Heart right ventricle (tissue), 16 donors: ENCODE results near the gene OSBPL9. TPM values are rescaled to one million over a fixed set of nuclear protein-coding genes. Genes with fewer than 3 reads are reported as not detected.
A peak's percentile ranks its signal among the peaks of the same experiment; 100 is the strongest.

Source experiments
- ATAC-seq, 8 donors: fragments of 200-7000 bp; cut with Tn5 transposase; one replicate each; pipeline ENCODE4 v1.9.1; 2020; ENCODE audit warnings: mild to moderate bottlenecking in 8 of 8, moderate library complexity in 8 of 8, moderate number of reproducible peaks in 1 of 8
- DNase-seq, 2 donors: peaks; one replicate each; pipeline ENCODE4 v3.0.0-alpha.2; 2020
- H3K27ac ChIP-seq, 10 donors: fragments of 200-600 bp; sonication (generic) in 2 of 10; one replicate each; pipeline versions ENCODE4 v1.5.0 to v1.8.0; 2020 to 2022; ENCODE audit warnings: mild to moderate bottlenecking in 3 of 10
- H3K27me3 ChIP-seq, 7 donors: fragments of 200-600 bp; one replicate each; pipeline ENCODE4 v1.8.0; 2021 to 2022; ENCODE audit warnings: mild to moderate bottlenecking in 2 of 7
- H3K36me3 ChIP-seq, 9 donors: fragments of 200-600 bp; sonication (generic) in 1 of 9; one replicate each; pipeline versions ENCODE4 v1.5.0 to v1.8.0; 2020 to 2022; ENCODE audit warnings: mild to moderate bottlenecking in 2 of 9
- H3K4me1 ChIP-seq, 9 donors: fragments of 200-600 bp; sonication (generic) in 1 of 9; one replicate each; pipeline versions ENCODE4 v1.5.0 to v1.8.0; 2020 to 2022; ENCODE audit warnings: mild to moderate bottlenecking in 4 of 9
- H3K4me3 ChIP-seq, 10 donors: fragments of 200-600 bp; sonication (generic) in 2 of 10; one replicate each; pipeline versions ENCODE4 v1.5.0 to v1.8.0; 2020 to 2022; ENCODE audit warnings: mild to moderate bottlenecking in 7 of 10, moderate library complexity in 2 of 10
- H3K9me3 ChIP-seq, 11 donors: fragments of 200-600 bp in 10 of 11; sonication (generic) in 2 of 11; one replicate each; pipeline versions ENCODE4 v1.5.0 to v1.8.0; 2013 to 2022; ENCODE audit warnings: mild to moderate bottlenecking in 2 of 11, control low read depth in 1 of 11, moderate library complexity in 1 of 11
- CTCF ChIP-seq, 9 donors: fragments of 200-600 bp; sonication (generic) in 2 of 9; IDR thresholded peaks; one replicate each; pipeline versions ENCODE4 v1.5.0 to v1.8.0; 2021 to 2022; ENCODE audit warnings: antibody characterized with exemption in 9 of 9, mild to moderate bottlenecking in 5 of 9, moderate library complexity in 1 of 9
- WGBS, 2 donors: extraction: QIAGEN DNeasy Blood & Tissue Kit; methylation state at CpG; one replicate each; pipeline ENCODE4 v1.1.7; 2013; ENCODE audit warnings: inconsistent platforms in 1 of 2; 5-methylcytosine and 5-hydroxymethylcytosine counted together
- intact Hi-C, 10 donors: fragments of 100-400 bp; cut with DNase I; formaldehyde crosslinking; loops; one replicate each; pipeline versions ENCODE4 v1.11.1 to v1.14.2; 2022
- polyA plus RNA-seq, 2 donors: library from polyadenylated mRNA; stranded (reverse); fragments of 200-250 nt; gene quantifications; one replicate each; pipeline ENCODE4 v1.2.3, GENCODE V29; 2013
- total RNA-seq, 10 donors: library from RNA; stranded (reverse); fragmentation: NEBNext Ultra II Directional in 3 of 10; extraction: Animal tissue kit (Norgen Biotek cat#: 25700) in 3 of 10; gene quantifications; one replicate each; pipeline versions ENCODE4 v1.2.1 to v1.2.4, GENCODE V29; 2021 to 2023
- donor health status: Arrhythmogenic right ventricular cardiomyopathy.
- donor health status: ischemic (EF 13 %, LVEDD 7.1; RV severe dilation, severe dysfunction).
- donor health status: healthy with polysubstance abuse.
- donor health status: DM: no; HTN: yes; CAD: no.
- donor health status: DM: no; HTN: no; CAD: no.
- donor health status: ischemic (EF 25% LVEDD 6.9; RV normal size, moderate dysfunction).
- donor health status: ischemic (EF 25% LVEDD 5.7; RV mildly dilated, moderate dysfunction).
- donor health status: healthy.
- donor health status: DM: yes; HTN: yes; CAD: no.
- donor health status: Ischemic cardiomyopathy.
- donor health status: ischemic (EF 35%, LVEDD 5.7; RV mildly dilated, moderate dysfunction).
- donor health status: nonischemic (EF 11% LVEDD 7.7; RV severe dilation, severe dysfunction).
- donor health status: DM: yes; HTN: yes; CAD: no.
- donor health status: PGD.
- donor health status: ischemic (EF 29% LVEDD 5.4; RV normal size, mild dysfunction).
- donor health status: nonischemic (EF 23%, LVEDD 6.1; RV moderate dilation, normal function).

OSBPL9 gene
- total and polyA plus RNA-seq, 12 donors: 32.5 to 82.9 (median 55.6) TPM

- Histone ChIP-seq H3K4me1 (peaks cover 0 to 87% (median 57%) of the 10 kb centered on the region in 9 donors), H3K9me3 (no peaks in the 10 kb centered on the region), H3K36me3 (peaks cover 0 to 4% (median 0%) of the 10 kb centered on the region in 9 donors), H3K27ac (peak overlapping the region in 4 of 10 donors; percentile 21 to 49 (median 32)), H3K27me3 (no peaks in the 10 kb centered on the region), H3K4me3 (no peak overlapping the region)
- DNase-seq (no peak), ATAC-seq (no peak)
- 78 to 85% methylated on average over 2 of the region's 2 CpGs for WGBS, 2 donors
- no peak for TF ChIP-seq CTCF (IDR thresholded peaks at IDR 0.05)
- intact Hi-C loops: loop anchor here in 4 of 10 donors (5.0 to 10.0 kb wide), 2 partner anchors 143 to 145 kb away; no protein-coding TSS in a partner anchor
Measured at GRCh38 chr1:51621841-51622454, 5.1 kb downstream of the OSBPL9 start.

- no peak for TF ChIP-seq CTCF (IDR thresholded peaks at IDR 0.05)
- Histone ChIP-seq H3K4me1 (peaks cover 0 to 89% (median 57%) of the 10 kb centered on the region in 9 donors), H3K27ac (peak overlapping the region in 6 of 10 donors; percentile 12 to 56 (median 32)), H3K4me3 (no peak overlapping the region), H3K9me3 (no peaks in the 10 kb centered on the region), H3K36me3 (peaks cover 0 to 4% (median 0%) of the 10 kb centered on the region in 9 donors), H3K27me3 (no peaks in the 10 kb centered on the region)
- peak in 4 of 8 donors; percentile 24 to 84 (median 52) for ATAC-seq
- peak in 1 of 2 donors; percentile 18 for DNase-seq
- WGBS, 2 donors: 51 to 55% methylated on average over 2 of the region's 2 CpGs
- intact Hi-C loops: loop anchor here in 4 of 10 donors (5.0 to 10.0 kb wide), 2 partner anchors 142 to 145 kb away; no protein-coding TSS in a partner anchor
Measured at GRCh38 chr1:51622455-51622913, 5.6 kb downstream of the OSBPL9 start.

GRCh38 chr1:51623025-51623424, 6.1 kb downstream of the OSBPL9 start:
- Histone ChIP-seq H3K9me3 (no peaks in the 10 kb centered on the region), H3K36me3 (peaks cover 0 to 4% (median 0%) of the 10 kb centered on the region in 9 donors), H3K27ac (peak overlapping the region in 7 of 10 donors; percentile 12 to 56 (median 30)), H3K4me3 (no peak overlapping the region), H3K27me3 (no peaks in the 10 kb centered on the region), H3K4me1 (peaks cover 0 to 89% (median 58%) of the 10 kb centered on the region in 9 donors)
- WGBS, 2 donors: 77 to 81% methylated on average over 2 of the region's 2 CpGs
- DNase-seq: no peak
- ATAC-seq: no peak
- intact Hi-C loops: loop anchor here in 4 of 10 donors (5.0 to 10.0 kb wide), 2 partner anchors 142 to 144 kb away; no protein-coding TSS in a partner anchor
- TF ChIP-seq CTCF (IDR thresholded peaks at IDR 0.05): no peak

- no peak overlapping the region for H3K4me3 ChIP-seq
- peaks cover 0 to 4% (median 0%) of the 10 kb centered on the region in 9 donors for H3K36me3 ChIP-seq
- H3K27ac ChIP-seq: peak overlapping the region in 6 of 10 donors; percentile 16 to 56 (median 30)
- peaks cover 0 to 89% (median 58%) of the 10 kb centered on the region in 9 donors for H3K4me1 ChIP-seq
- intact Hi-C loops: loop anchor here in 4 of 10 donors (5.0 to 10.0 kb wide), 2 partner anchors 141 to 144 kb away; no protein-coding TSS in a partner anchor
- no peak for TF ChIP-seq CTCF (IDR thresholded peaks at IDR 0.05)
- no peak for DNase-seq
- no peaks in the 10 kb centered on the region for H3K27me3 ChIP-seq
- ATAC-seq: no peak
- 63 to 77% methylated on average over 1 of the region's 1 CpG for WGBS, 2 donors
- no peaks in the 10 kb centered on the region for H3K9me3 ChIP-seq
Measured at GRCh38 chr1:51623450-51623849, 6.6 kb downstream of the OSBPL9 start.
